Measurements from ENCODE around the gene FH. TPM values are rescaled to one million over a fixed set of nuclear protein-coding genes. Genes with fewer than 3 reads are reported as not detected.

The FH gene
- total RNA-seq, 1 donor from 2014 or later: 101 TPM

- H3K4me3 Mint-ChIP-seq: no peak overlapping the region
- H3K27ac Mint-ChIP-seq: no peak overlapping the region
- intact Hi-C loops (cut with micrococcal nuclease): no loop called here
- H3K27me3 Mint-ChIP-seq (ENCODE audit: insufficient read depth): peaks cover 4% of the 10 kb centered on the region
- no peaks in the 10 kb centered on the region for H3K9me3 Mint-ChIP-seq
- no peaks in the 10 kb centered on the region for H3K36me3 Mint-ChIP-seq (ENCODE audit: low read depth)
- no peaks in the 10 kb centered on the region for H3K4me1 Mint-ChIP-seq (ENCODE audit: low read depth)
- no peak for DNase-seq (ENCODE audit: low spot score)
Measured at GRCh38 chr1:241465673-241466072, 53.9 kb downstream of the FH start.

- no peaks in the 10 kb centered on the region for H3K4me1 Mint-ChIP-seq (ENCODE audit: low read depth)
- H3K9me3 Mint-ChIP-seq: no peaks in the 10 kb centered on the region
- intact Hi-C loops (cut with micrococcal nuclease): no loop called here
- peaks cover 4% of the 10 kb centered on the region for H3K27me3 Mint-ChIP-seq (ENCODE audit: insufficient read depth)
- H3K4me3 Mint-ChIP-seq: no peak overlapping the region
- H3K36me3 Mint-ChIP-seq (ENCODE audit: low read depth): no peaks in the 10 kb centered on the region
- no peak for DNase-seq (ENCODE audit: low spot score)
- H3K27ac Mint-ChIP-seq: no peak overlapping the region
Measured at GRCh38 chr1:241464985-241465384, 54.6 kb downstream of the FH start.

- DNase-seq (ENCODE audit: low spot score): no peak
- Mint-ChIP-seq H3K4me1 (ENCODE audit: low read depth) (no peaks in the 10 kb centered on the region), H3K27ac (no peak overlapping the region), H3K27me3 (ENCODE audit: insufficient read depth) (peaks cover 4% of the 10 kb centered on the region), H3K36me3 (ENCODE audit: low read depth) (no peaks in the 10 kb centered on the region), H3K9me3 (no peaks in the 10 kb centered on the region), H3K4me3 (no peak overlapping the region)
- intact Hi-C loops (cut with micrococcal nuclease): no loop called here
Measured at GRCh38 chr1:241462391-241462790, 57.2 kb downstream of the FH start.

GRCh38 chr1:241460098-241460873 lies 59.3 kb downstream of the FH start:
- no peaks in the 10 kb centered on the region for H3K36me3 Mint-ChIP-seq (ENCODE audit: low read depth)
- no peak overlapping the region for H3K27ac Mint-ChIP-seq
- H3K27me3 Mint-ChIP-seq (ENCODE audit: insufficient read depth): peaks cover 2% of the 10 kb centered on the region
- intact Hi-C loops (cut with micrococcal nuclease): no loop called here
- no peak for DNase-seq (ENCODE audit: low spot score)
- no peaks in the 10 kb centered on the region for H3K9me3 Mint-ChIP-seq
- no peaks in the 10 kb centered on the region for H3K4me1 Mint-ChIP-seq (ENCODE audit: low read depth)
- H3K4me3 Mint-ChIP-seq: no peak overlapping the region

GRCh38 chr1:241459186-241459802 lies 60.3 kb downstream of the FH start:
- DNase-seq (ENCODE audit: low spot score): no peak
- no peak overlapping the region for H3K4me3 Mint-ChIP-seq
- intact Hi-C loops (cut with micrococcal nuclease): no loop called here
- H3K4me1 Mint-ChIP-seq (ENCODE audit: low read depth): no peaks in the 10 kb centered on the region
- no peaks in the 10 kb centered on the region for H3K36me3 Mint-ChIP-seq (ENCODE audit: low read depth)
- H3K27ac Mint-ChIP-seq: no peak overlapping the region
- H3K9me3 Mint-ChIP-seq: no peaks in the 10 kb centered on the region
- H3K27me3 Mint-ChIP-seq (ENCODE audit: insufficient read depth): peaks cover 2% of the 10 kb centered on the region

GRCh38 chr1:241457421-241457820 lies 62.1 kb downstream of the FH start:
- Mint-ChIP-seq H3K4me3 (no peak overlapping the region), H3K36me3 (ENCODE audit: low read depth) (no peaks in the 10 kb centered on the region), H3K27ac (no peak overlapping the region), H3K4me1 (ENCODE audit: low read depth) (no peaks in the 10 kb centered on the region), H3K27me3 (ENCODE audit: insufficient read depth) (no peaks in the 10 kb centered on the region), H3K9me3 (no peaks in the 10 kb centered on the region)
- intact Hi-C loops (cut with micrococcal nuclease): no loop called here
- no peak for DNase-seq (ENCODE audit: low spot score)

- DNase-seq (ENCODE audit: low spot score): no peak
- Mint-ChIP-seq H3K9me3 (no peaks in the 10 kb centered on the region), H3K4me3 (no peak overlapping the region), H3K27me3 (ENCODE audit: insufficient read depth) (no peaks in the 10 kb centered on the region), H3K4me1 (ENCODE audit: low read depth) (no peaks in the 10 kb centered on the region), H3K27ac (no peak overlapping the region), H3K36me3 (ENCODE audit: low read depth) (no peaks in the 10 kb centered on the region)
- intact Hi-C loops (cut with micrococcal nuclease): no loop called here
Measured at GRCh38 chr1:241456743-241457142, 62.8 kb downstream of the FH start.

- Mint-ChIP-seq H3K4me3 (no peak overlapping the region), H3K4me1 (ENCODE audit: low read depth) (no peaks in the 10 kb centered on the region), H3K9me3 (no peaks in the 10 kb centered on the region), H3K36me3 (ENCODE audit: low read depth) (no peaks in the 10 kb centered on the region), H3K27ac (no peak overlapping the region), H3K27me3 (ENCODE audit: insufficient read depth) (no peaks in the 10 kb centered on the region)
- no peak for DNase-seq (ENCODE audit: low spot score)
- intact Hi-C loops (cut with micrococcal nuclease): no loop called here
Measured at GRCh38 chr1:241453732-241454131, 65.8 kb downstream of the FH start.

GRCh38 chr1:241451956-241452355 lies 67.6 kb downstream of the FH start:
- Mint-ChIP-seq H3K27me3 (ENCODE audit: insufficient read depth) (no peaks in the 10 kb centered on the region), H3K36me3 (ENCODE audit: low read depth) (no peaks in the 10 kb centered on the region), H3K4me3 (no peak overlapping the region), H3K27ac (no peak overlapping the region), H3K4me1 (ENCODE audit: low read depth) (no peaks in the 10 kb centered on the region), H3K9me3 (no peaks in the 10 kb centered on the region)
- no peak for DNase-seq (ENCODE audit: low spot score)
- intact Hi-C loops (cut with micrococcal nuclease): no loop called here

Other genes with a start within 250 kb of the FH start
- not detected in 2 replicates for gene RGS7, start 162.6 kb downstream of the FH start, total RNA-seq
- gene KMO, start 12.6 kb upstream of the FH start, total RNA-seq: not detected in 2 replicates
- gene CHML, start 120.6 kb upstream of the FH start, total RNA-seq: 17.8 and 20.8 TPM in 2 replicates
- 9.5 and 11.1 TPM in 2 replicates for gene OPN3, start 120.6 kb upstream of the FH start, total RNA-seq
- not detected in 2 replicates for gene WDR64, start 132.5 kb upstream of the FH start, total RNA-seq